ENCODE results near the gene C10orf62.
A peak's percentile ranks its signal among the peaks of the same experiment; 100 is the strongest.
"Not testable (repeated sequence)": the region's sequence is repeated elsewhere in the genome, so short reads cannot be mapped to it uniquely, and the experiment has no call there.

The C10orf62 gene

DNA sequence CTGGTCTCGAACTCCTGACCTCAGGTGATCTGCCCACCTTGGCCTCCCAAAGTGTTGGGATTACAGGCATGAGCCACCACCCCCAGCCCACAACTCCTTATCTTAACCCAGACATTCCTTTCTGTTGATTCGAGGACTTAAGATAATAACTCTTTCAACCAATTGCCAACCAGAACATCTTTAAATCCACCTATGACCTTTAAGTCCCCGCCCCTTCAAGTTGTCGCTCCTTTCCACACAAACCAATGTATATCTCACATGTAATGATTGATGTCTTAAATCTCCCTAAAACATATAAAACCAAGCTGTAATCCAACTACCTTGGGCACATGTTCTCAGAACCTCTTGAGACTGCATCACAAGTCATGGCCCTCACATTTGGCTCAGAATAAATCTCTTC, 24.7 kb upstream of the C10orf62 start:
- no peak for DNase-seq (ENCODE audit: low read depth, low spot score)

DNA sequence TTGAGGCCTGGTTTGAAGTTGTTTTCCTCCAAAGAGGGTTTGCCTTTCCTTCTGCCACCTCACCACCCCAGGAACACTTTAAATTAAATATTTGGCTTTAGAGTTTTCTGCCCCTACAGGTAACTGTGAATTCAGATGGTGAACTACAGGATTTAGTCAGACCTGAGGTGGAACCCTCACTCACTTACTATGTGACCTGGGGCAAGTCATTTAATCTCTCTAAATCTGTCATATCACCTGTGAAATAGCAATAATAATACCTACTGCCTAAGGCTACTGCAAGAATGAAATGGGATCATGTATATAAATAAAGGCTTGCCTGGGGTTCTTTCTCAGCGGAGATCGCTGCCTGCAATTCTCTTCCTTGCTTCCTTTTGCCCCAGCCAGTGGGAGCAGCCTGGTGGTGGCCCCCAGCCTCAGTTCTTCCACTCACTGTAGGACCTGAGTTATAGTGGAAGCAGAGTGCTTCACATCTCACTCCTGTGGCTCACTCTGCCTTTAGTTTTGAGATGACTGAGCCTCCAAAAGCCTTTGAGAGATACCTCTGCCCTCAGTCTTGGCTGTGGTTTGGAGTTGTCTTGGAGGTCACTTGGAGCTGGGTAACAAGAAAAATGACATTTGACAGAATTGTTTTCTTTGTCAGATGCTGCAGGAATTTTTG, 23.1 kb upstream of the C10orf62 start:
- no peak for DNase-seq (ENCODE audit: low read depth, low spot score)

DNA sequence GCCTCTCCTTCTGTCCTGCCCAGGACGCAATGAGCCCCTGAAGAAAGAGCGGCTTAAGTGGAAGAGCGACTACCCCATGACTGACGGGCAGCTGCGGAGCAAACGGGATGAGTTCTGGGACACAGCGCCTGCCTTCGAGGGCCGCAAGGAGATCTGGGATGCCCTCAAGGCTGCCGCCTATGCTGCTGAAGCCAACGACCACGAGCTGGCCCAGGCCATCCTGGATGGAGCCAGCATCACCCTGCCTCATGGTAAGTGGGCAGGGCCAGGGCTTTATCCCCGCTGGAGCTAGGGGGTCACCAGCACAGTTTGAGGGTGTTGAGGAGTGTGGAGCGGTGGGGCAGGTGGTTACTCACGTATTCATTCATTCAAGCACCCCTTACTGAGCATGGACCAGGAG, 21.6 kb upstream of the C10orf62 start:
- no peak for DNase-seq (ENCODE audit: low read depth, low spot score)

DNA sequence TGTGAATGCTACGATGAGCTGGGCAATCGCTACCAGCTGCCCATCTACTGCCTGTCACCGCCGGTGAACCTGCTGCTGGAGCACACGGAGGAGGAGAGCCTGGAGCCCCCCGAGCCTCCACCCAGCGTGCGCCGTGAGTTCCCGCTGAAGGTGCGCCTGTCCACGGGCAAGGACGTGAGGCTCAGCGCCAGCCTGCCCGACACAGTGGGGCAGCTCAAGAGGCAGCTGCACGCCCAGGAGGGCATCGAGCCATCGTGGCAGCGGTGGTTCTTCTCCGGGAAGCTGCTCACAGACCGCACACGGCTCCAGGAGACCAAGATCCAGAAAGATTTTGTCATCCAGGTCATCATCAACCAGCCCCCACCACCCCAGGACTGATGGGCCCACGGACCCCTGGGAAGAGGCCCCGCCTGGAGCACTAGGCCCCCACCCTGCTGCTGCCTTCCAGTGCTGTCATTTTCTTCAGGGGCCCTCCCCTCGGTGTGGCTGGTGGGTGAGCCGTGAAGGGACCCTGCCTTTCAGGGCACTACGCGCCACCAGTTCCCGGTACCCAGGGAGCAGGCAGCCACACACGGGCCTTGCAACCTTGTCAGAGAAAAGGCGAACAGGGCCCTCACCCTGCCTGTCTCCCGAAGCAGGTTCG, 19.3 kb upstream of the C10orf62 start:
- no peak for DNase-seq (ENCODE audit: low read depth, low spot score)

DNA sequence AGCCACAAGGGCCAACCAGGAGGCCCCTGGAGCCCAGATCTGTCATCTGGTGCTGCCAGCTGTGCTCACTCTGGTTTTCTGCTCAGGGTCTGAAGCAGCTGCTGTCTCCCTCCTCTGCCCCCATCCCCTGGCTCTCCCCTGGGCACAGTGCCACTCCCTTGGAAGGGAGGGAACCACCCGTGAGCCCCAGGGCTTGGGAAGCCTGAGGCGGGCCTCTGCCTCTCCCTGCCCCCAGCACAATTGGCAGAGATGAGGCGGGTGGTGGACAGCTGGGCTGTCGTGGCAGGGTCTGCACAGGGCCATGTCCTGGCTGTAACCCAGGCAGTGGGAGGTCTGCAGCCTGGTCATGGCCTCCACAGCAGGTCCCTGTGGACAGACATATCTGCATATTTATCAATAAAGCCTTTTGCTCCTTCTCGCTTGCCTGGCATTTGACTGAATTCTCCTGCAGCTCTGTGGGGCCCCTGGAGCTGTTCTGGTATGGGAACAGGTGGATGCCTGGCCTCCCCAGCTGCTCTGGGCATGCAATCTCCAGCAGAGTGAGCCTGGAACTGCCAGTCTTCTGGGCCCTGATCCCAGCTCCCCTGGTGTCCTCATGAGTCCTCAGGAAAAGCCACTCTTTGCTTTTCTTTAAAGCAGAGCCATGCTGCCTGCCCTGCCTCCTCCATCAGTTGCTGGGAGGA, 18.6 kb upstream of the C10orf62 start:
- no peak for DNase-seq (ENCODE audit: low read depth, low spot score)

DNA sequence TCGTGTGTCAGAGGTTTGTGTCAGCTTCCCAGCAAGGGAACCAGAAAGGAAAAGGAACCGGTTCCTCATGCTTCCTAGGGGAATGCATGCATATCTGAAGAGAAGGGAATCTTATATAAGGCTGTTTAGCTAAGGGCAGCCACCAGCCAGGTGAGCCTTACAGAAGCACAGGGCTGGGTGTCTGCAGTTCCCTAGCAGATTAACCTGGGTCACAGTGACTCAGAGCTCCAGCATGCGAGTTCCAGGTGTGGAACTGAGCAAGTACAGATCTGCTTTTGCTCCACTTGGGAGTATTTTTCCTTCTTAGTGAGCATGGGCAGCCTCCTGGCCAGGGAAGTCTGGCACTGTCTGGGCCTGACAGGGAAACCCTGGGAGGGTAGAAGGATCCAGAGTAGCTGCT, 17.9 kb upstream of the C10orf62 start:
- no peak for DNase-seq (ENCODE audit: low read depth, low spot score)

DNA sequence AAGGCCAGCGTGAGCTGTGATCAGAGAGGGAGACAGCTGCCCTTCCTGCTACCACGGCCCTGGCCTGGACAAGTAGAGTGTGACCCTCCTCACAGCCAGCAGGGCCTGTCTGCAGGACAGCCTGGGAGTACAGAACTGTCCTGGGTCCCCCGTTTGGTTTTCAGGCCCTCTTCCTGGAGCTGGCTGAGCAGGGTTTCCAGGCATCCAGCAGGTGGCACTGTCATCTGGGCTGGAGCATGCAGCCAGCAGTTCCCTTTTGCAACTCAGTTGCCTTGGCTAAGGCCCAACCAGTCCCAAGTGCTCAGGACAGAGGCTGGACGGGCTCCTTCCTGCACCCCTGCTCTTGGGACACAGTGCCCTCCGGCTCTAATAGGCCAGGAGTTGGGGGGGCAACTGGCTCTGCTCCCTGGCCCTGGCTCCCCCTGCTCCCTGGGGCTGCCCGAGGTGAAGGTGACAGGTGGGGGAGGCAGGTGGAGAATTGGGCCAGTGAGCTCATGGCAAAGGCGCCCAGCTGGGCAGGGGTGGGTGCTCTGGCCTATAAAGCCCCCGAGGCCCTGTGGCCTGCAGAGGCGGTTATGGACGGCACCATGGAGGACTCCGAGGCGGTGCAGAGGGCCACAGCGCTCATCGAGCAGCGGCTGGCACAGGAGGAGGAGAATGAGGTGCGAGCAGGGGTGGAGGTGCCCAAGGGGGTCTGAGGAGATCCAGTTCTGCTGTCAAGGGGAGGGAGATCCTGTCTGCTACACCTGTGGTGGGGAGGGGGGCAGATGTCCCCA, 17.1 kb upstream of the C10orf62 start, which contains the start of gene ANKRD2:
Gene ANKRD2 (plus strand): TSS at position 566 of the 776 bp plus-strand sequence. CDS start 10 bp downstream, at position 576.
- DNase-seq (ENCODE audit: low read depth, low spot score), result peak; percentile 5

DNA sequence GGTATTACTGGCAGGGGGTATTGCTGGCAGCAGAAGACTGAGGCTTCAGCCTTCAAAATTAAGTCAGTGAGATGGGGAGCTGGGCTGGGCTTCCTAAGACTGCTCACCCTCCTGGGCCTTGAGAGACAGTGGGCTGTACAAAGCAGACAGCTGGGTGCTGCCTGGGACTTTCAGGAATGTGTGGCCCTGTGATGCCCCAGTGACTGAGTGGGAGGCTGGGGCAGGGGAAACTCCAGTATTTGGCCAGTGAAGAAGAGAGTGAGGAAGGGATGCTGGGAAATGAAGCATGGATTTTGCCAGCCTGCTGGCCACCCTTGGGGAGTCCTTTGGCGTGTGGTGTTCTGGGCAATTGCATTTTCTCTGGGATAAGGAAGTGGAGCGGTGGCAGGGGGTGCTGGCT, 16.5 kb upstream of the C10orf62 start:
- DNase-seq (ENCODE audit: low read depth, low spot score), result no peak

DNA sequence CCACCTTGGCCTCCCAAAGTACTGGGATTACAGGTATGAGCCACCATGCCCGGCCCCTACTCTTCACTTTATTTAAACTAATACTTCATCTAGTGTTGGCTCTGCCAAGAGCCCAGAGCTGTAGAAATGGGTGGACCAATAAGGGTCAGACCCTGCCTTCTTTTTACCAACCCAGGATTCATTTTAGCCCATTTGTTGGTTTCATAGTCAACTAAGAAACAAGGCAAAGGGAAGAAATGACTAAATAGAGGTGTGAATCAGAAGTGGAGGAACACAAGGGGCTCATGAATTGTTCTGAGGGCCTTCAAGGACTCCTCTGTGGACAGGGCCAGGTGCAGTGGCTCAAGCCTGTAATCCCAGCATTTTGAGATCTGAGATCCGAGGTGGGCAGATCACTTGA, 15.8 kb upstream of the C10orf62 start:
- no peak for DNase-seq (ENCODE audit: low read depth, low spot score)

DNA sequence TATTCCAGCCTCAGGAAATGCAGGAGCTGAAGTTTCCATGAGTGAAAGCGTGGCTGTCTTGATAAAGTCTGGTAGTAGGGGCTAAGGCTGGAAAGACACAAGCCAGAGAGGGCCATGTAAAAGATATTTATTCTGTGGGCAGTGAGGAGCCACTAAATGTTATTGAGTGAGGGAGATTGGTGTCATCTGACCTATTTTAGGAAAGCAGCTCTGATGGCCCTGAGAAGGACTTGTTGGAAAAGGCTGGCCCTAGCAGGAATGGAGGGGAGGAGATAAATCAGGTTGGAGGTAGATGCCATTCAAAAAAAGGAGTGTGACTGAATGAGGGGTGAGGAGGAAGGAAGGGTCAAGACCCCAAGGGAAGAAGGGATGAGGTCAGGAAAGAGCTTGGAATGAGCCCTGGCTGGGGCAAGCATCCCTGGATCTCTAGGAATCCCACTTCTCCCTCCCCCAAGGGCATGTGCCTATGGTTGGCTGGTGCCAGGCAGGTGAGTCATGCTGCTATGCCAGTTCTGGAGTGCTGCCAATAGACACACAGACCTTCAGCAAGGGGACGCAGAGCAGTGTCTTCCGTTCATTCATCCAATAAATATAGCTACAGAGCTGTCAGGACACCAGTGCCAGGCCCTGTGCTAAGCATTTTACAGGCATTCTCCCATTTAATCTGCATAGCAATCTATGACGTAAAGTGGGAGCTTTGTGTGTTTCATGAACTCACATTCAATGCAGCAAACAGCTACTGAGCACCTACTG, 15.0 kb upstream of the C10orf62 start:
- no peak for DNase-seq (ENCODE audit: low read depth, low spot score)

DNA sequence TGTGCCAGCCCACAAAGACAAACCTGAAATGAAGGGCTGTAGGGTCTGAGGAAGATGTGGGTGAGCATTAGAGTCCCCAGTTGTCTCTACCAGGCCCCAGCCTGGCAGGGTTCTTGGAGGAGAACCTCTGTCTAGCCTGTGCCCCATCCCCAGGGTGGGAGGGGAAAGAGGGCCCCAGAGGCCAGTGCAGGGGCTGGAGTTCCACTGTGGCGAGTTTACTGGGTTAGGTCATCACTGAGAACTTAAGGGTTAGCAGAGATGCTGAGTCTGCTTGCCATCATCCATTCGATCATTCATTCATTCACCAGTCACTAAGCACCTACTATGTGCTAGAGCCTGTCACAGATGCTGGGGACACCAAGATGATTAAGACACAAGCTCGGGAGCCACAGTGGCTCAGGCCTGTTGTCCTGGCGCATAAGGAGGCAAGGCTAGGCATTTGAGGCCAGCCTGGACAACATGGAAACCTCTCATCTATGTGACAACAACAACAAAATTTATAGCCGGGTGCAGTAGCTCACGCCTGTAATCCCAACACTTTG, 14.3 kb upstream of the C10orf62 start:
- no peak for DNase-seq (ENCODE audit: low read depth, low spot score)

DNA sequence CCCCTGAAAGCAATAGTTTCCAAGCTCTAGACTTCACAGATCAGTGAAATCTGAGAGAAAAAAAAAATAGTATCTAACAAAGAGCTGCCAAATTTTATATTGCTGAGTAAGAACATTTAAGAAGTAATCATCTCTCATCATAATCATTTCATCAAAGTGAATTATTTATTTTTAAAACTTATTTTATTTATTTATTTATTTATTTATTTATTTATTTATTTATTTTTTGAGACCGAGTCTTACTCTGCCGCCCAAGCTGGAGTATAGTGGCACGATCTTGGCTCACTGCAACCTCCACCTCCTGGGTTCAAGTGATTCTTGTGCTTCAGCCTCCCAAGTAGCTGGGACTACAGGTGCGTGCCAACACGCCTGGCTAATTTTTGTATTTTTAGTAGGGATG, 13.0 kb upstream of the C10orf62 start:
- not testable (repeated sequence) for DNase-seq (ENCODE audit: low read depth, low spot score)

DNA sequence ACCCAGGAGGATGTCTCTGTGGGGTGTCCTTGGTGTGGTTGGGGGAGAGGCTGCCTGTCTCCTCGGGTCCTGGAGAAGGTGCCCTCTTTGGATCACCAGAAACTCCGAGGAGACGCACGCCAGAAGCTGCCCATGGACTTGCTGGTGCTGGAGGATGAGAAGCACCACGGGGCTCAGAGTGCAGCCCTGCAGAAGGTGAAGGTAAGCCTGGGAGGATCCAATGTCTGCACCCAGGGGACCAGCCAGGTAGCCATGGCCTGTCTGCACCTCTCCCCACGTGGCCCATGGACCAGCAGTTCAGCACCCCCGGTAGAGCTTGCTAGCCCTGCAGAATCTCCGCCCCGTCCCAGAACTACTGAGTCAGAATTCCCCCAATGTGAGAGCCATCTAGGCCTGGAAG, 11.8 kb upstream of the C10orf62 start:
- no peak for DNase-seq (ENCODE audit: low read depth, low spot score)

DNA sequence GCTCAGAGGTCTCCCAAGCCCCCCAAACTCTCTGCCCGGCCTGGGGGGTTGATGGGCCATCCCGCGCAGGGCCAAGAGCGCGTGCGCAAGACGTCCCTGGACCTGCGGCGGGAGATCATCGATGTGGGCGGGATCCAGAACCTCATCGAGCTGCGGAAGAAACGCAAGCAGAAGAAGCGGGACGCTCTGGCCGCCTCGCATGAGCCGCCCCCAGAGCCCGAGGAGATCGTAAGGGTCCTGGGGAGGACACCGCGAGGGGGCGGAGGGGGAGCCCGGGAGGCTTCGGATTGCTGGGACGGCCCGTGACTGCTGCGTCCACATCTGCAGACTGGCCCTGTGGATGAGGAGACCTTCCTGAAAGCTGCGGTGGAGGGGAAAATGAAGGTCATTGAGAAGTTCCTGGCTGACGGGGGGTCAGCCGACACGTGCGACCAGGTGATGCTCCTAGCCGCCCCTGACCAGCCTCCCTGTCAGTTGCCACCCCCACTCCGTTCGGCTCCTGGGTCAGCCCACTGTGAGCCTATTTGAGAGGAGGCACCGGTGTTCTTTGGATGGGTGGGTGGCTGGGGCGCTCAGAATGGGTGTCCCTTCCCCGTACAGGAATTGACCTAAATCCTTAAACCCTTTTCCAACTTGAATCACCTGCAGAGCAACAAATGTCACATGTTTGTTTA, 11.2 kb upstream of the C10orf62 start:
- DNase-seq (ENCODE audit: low read depth, low spot score), result no peak

DNA sequence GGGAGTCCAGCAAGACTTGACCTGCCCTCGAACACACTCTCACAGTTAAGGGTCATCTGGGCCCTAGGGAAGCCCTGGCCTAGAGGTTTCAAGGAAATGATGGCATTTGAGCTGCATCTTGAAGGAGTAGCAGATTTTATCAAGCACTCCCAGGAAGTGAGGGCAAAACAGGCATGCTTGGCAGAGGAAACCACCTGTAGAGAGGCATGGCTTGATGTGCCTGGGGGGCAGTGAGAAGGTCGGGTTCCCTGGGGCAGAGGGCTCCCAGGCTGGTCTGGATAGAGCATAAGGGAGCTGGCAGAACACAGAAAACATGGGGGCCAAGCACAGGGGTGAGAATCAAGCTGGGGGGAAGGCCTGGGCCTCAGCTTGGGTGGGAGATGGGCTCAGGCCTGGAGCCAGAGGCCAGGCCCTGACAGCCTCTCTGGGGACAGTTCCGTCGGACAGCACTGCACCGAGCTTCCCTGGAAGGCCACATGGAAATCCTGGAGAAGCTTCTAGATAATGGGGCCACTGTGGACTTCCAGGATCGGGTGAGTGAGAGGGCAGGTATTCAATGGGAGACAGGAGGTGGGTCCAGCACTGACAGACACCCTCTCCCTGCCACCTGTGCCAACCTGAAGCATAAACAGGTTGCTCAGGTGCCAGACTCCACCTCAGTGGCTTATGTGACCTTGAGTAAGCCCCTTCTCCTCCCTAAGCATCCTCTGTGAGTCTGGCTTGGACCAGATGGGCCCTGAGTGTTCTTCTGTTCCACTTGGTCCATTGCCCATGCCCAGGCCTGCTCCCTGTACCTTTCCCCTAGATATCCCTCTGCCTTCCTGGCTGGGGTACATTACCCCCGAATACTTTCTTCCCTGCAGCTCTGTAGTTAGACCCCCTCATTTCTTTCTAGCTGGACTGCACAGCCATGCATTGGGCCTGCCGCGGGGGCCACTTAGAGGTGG, 8.8 kb upstream of the C10orf62 start:
- DNase-seq (ENCODE audit: low read depth, low spot score), result no peak

DNA sequence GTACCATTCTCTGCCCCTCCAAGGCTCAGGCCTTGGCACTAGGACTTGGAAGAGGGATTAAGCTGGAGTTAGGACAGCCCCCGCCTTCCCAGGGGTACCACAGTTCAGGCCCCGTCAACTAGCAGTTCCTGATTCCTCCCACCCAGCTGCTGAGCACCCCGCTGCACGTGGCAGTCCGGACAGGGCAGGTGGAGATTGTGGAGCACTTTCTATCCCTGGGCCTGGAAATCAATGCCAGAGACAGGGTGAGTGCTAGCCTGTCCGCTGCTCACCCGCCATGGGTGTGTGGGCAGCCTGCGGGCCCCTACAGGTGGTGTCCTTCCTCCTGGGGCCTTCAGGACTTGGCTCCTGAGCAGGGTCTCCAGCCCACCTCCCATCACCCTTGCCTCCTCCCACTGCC, 7.4 kb upstream of the C10orf62 start:
- DNase-seq (ENCODE audit: low read depth, low spot score), result no peak

DNA sequence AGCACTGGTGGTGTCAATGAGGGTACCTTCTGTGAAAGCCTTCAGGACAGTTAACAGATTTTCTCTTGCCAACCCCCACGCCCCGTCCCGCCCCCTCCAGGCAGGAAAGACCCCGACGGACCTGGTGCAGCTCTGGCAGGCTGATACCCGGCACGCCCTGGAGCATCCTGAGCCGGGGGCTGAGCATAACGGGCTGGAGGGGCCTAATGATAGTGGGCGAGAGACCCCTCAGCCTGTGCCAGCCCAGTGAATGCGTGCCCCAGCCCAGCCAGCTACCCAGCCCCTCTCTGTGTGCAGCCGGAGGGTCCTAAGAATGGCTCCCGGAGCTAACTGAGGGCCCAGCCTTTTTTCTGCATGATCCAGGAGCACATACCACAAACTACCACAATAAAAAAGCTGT, 6.0 kb upstream of the C10orf62 start:
- DNase-seq (ENCODE audit: low read depth, low spot score), result no peak

DNA sequence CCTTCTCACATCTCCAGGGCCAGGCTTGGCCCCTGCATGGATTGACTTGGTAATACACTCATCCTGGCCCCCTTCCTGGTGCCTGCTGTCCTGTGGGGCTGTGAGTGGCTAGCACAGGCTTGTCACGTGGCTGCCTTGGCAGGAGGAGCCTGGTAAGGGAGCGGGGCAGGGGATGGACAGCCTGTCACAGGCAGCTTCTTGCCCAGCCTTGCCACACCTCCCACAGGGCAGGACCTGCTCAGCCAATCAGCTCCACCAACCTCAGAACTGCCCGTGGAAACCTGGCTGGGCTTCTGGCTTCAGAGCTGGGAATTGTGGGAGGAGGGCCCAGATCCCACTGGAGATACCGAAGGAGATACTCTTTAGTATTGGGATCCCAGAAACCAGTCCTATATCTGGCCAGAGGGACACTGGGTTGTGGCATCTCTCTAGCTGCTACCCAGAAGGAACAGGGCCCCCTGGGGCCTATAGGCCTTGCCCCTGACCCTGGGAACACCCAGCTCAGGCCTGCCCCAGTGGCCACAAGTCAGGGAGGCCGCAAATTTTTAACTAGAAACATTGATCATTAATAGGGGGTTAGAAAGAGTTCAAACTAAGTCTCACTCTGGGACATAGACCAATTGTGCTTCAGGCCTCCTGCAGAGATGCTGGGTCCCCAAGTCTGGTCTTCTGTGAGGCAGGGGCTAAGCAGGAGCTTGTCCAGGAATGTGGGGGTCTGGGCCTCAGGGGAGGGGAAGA, 5.3 kb upstream of the C10orf62 start, which contains the start of gene HOGA1:
Gene HOGA1 (plus strand): TSS at position 330 of the 738 bp plus-strand sequence. CDS start 315 bp downstream, at position 645.
- DNase-seq (ENCODE audit: low read depth, low spot score), result no peak

Measured in activated CD4-positive, CD25-positive, alpha-beta regulatory T cell treated with anti-CD3 and anti-CD28 coated beads, Interleukin-2, amount 50 U/mL, for 16 hours (primary cell).